HEK293 (cell line): ENCODE data around the gene INPP1.

Experiments used
- KLF16 ChIP-seq: fragments of 450-650 bp; formaldehyde crosslinking; IDR thresholded peaks from 2 replicates; pipeline ENCODE4 v1.5.1; 2017; ENCODE audit warnings: missing biosample characterization, missing genetic modification characterization
- KLF7 ChIP-seq: fragments of 450-650 bp; formaldehyde crosslinking; IDR thresholded peaks from 2 replicates; pipeline ENCODE4 v1.5.1; 2016; ENCODE audit warnings: missing biosample characterization, missing genetic modification characterization, borderline replicate concordance
- TCF7L2 ChIP-seq: IDR thresholded peaks from 2 replicates; pipeline ENCODE4 v1.6.1; 2011; ENCODE audit warnings: low read depth, mild to moderate bottlenecking, inconsistent platforms, low read length, moderate library complexity, borderline replicate concordance
- YY1 ChIP-seq: fragments of 450-650 bp; formaldehyde crosslinking; IDR thresholded peaks from 2 replicates; pipeline ENCODE4 v1.5.1; 2018; ENCODE audit warnings: missing biosample characterization, missing genetic modification characterization
- ZNF121 ChIP-seq: fragments of 450-650 bp; formaldehyde crosslinking; IDR thresholded peaks from 2 replicates; pipeline ENCODE4 v1.5.1; 2016; ENCODE audit warnings: missing biosample characterization, missing genetic modification characterization
- ZNF350 ChIP-seq: fragments of 450-650 bp; formaldehyde crosslinking; IDR thresholded peaks from 2 replicates; pipeline ENCODE4 v1.5.0; 2017; ENCODE audit warnings: missing biosample characterization, mild to moderate bottlenecking, missing genetic modification characterization
- ZNF426 ChIP-seq: fragments of 450-650 bp; formaldehyde crosslinking; IDR thresholded peaks from 2 replicates; pipeline ENCODE4 v1.5.1; 2017; ENCODE audit warnings: missing biosample characterization, missing genetic modification characterization, mild to moderate bottlenecking, inconsistent platforms, moderate library complexity
- ZNF548 ChIP-seq: fragments of 450-650 bp; formaldehyde crosslinking; IDR thresholded peaks from 2 replicates; pipeline ENCODE4 v1.5.1; 2016; ENCODE audit warnings: missing biosample characterization, missing genetic modification characterization
- ZNF624 ChIP-seq: fragments of 450-650 bp; formaldehyde crosslinking; IDR thresholded peaks from 2 replicates; pipeline ENCODE4 v1.5.1; 2017; ENCODE audit warnings: missing biosample characterization, missing genetic modification characterization
- TF ChIP-seq, protein P1 (sequence below): fragments of 450-650 bp; formaldehyde crosslinking; IDR thresholded peaks from 2 replicates; pipeline ENCODE4 v1.5.1; 2016; ENCODE audit warnings: missing biosample characterization, missing genetic modification characterization
- TF ChIP-seq, protein P2 (sequence below): fragments of 450-650 bp; formaldehyde crosslinking; IDR thresholded peaks from 2 replicates; pipeline ENCODE4 v1.5.1; 2016; ENCODE audit warnings: missing biosample characterization, missing genetic modification characterization
- TF ChIP-seq, protein P3 (sequence below): IDR thresholded peaks from 2 replicates; pipeline ENCODE4 v1.6.1; 2011; ENCODE audit warnings: mild to moderate bottlenecking, low read depth, low read length, borderline replicate concordance
- TF ChIP-seq, protein P4 (sequence below): sonication (generic); formaldehyde crosslinking; IDR thresholded peaks from 2 replicates; pipeline ENCODE4 v1.8.1; 2022; ENCODE audit warnings: mild to moderate bottlenecking, moderate library complexity, missing genetic modification reagents
- TF ChIP-seq, protein P5 (sequence below): fragments of 450-650 bp; formaldehyde crosslinking; IDR thresholded peaks from 2 replicates; pipeline ENCODE4 v1.5.1; 2016; ENCODE audit warnings: missing biosample characterization, missing genetic modification characterization

DNA sequence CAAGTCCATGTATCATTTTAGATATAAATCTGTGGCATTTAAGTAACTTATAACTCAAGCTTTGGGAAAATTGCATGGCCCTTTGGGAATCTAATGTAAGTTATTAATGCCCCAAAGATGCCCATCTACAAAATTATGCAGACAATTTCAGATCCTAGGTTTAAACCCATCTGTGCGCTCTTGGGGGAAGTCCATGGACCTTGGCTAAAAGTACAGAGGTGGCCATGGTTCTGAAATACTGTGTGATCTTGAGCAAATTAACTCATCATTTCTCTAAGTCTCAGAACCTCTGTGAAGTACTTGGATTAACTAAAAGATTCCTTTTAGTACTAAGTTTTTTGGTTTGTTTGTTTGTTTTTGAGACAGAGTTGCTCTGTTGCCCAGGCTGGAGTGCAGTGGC lies 19.5 kb downstream of the INPP1 start:
- TF ChIP-seq ZNF426 (tag by site-specific recombination): no peak
- TF ChIP-seq TCF7L2: no peak
- no peak for TF ChIP-seq ZNF548 (tag by site-specific recombination)
- no peak for TF ChIP-seq ZNF350
- TF ChIP-seq, protein P1, sequence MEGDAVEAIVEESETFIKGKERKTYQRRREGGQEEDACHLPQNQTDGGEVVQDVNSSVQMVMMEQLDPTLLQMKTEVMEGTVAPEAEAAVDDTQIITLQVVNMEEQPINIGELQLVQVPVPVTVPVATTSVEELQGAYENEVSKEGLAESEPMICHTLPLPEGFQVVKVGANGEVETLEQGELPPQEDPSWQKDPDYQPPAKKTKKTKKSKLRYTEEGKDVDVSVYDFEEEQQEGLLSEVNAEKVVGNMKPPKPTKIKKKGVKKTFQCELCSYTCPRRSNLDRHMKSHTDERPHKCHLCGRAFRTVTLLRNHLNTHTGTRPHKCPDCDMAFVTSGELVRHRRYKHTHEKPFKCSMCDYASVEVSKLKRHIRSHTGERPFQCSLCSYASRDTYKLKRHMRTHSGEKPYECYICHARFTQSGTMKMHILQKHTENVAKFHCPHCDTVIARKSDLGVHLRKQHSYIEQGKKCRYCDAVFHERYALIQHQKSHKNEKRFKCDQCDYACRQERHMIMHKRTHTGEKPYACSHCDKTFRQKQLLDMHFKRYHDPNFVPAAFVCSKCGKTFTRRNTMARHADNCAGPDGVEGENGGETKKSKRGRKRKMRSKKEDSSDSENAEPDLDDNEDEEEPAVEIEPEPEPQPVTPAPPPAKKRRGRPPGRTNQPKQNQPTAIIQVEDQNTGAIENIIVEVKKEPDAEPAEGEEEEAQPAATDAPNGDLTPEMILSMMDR (tag by site-specific recombination): no peak
- TF ChIP-seq, protein P2, sequence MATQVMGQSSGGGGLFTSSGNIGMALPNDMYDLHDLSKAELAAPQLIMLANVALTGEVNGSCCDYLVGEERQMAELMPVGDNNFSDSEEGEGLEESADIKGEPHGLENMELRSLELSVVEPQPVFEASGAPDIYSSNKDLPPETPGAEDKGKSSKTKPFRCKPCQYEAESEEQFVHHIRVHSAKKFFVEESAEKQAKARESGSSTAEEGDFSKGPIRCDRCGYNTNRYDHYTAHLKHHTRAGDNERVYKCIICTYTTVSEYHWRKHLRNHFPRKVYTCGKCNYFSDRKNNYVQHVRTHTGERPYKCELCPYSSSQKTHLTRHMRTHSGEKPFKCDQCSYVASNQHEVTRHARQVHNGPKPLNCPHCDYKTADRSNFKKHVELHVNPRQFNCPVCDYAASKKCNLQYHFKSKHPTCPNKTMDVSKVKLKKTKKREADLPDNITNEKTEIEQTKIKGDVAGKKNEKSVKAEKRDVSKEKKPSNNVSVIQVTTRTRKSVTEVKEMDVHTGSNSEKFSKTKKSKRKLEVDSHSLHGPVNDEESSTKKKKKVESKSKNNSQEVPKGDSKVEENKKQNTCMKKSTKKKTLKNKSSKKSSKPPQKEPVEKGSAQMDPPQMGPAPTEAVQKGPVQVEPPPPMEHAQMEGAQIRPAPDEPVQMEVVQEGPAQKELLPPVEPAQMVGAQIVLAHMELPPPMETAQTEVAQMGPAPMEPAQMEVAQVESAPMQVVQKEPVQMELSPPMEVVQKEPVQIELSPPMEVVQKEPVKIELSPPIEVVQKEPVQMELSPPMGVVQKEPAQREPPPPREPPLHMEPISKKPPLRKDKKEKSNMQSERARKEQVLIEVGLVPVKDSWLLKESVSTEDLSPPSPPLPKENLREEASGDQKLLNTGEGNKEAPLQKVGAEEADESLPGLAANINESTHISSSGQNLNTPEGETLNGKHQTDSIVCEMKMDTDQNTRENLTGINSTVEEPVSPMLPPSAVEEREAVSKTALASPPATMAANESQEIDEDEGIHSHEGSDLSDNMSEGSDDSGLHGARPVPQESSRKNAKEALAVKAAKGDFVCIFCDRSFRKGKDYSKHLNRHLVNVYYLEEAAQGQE (tag by site-specific recombination): no peak
- TF ChIP-seq ZNF121 (tag by site-specific recombination): no peak
- no peak for TF ChIP-seq YY1 (tag by site-specific recombination)
- TF ChIP-seq, protein P3, sequence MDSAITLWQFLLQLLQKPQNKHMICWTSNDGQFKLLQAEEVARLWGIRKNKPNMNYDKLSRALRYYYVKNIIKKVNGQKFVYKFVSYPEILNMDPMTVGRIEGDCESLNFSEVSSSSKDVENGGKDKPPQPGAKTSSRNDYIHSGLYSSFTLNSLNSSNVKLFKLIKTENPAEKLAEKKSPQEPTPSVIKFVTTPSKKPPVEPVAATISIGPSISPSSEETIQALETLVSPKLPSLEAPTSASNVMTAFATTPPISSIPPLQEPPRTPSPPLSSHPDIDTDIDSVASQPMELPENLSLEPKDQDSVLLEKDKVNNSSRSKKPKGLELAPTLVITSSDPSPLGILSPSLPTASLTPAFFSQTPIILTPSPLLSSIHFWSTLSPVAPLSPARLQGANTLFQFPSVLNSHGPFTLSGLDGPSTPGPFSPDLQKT: no peak
- TF ChIP-seq, protein P4, sequence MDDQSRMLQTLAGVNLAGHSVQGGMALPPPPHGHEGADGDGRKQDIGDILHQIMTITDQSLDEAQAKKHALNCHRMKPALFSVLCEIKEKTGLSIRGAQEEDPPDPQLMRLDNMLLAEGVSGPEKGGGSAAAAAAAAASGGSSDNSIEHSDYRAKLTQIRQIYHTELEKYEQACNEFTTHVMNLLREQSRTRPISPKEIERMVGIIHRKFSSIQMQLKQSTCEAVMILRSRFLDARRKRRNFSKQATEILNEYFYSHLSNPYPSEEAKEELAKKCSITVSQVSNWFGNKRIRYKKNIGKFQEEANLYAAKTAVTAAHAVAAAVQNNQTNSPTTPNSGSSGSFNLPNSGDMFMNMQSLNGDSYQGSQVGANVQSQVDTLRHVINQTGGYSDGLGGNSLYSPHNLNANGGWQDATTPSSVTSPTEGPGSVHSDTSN (CRISPR knock-in tag): no peak
- TF ChIP-seq KLF16: no peak
- no peak for TF ChIP-seq ZNF624 (tag by site-specific recombination)
- no peak for TF ChIP-seq KLF7 (tag by site-specific recombination)
- TF ChIP-seq, protein P5, sequence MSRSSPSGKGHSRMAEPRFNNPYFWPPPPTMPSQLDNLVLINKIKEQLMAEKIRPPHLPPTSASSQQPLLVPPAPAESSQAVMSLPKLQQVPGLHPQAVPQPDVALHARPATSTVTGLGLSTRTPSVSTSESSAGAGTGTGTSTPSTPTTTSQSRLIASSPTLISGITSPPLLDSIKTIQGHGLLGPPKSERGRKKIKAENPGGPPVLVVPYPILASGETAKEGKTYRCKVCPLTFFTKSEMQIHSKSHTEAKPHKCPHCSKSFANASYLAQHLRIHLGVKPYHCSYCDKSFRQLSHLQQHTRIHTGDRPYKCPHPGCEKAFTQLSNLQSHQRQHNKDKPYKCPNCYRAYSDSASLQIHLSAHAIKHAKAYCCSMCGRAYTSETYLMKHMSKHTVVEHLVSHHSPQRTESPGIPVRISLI (tag by site-specific recombination): no peak
